Endothelial cell of umbilical vein (primary cell): ENCODE data around the gene MAMSTR. TPM values are rescaled to one million over a fixed set of nuclear protein-coding genes. Genes with fewer than 3 reads are reported as not detected.

ENCODE experiments used
- BruUV-seq: library from RNA; stranded (reverse); fragments of 400-500 nt; replicated peaks from 2 replicates; lab custom pipeline; 2021; lab: Mats Ljungman, UMichigan
- CTCF ChIA-PET: fragments of 300-600, 350-600 bp; sonication (Branson Sonifier 250); formaldehyde crosslinking; loops from one replicate; lab custom pipeline; 2021; ENCODE audit warnings: antibody characterized with exemption, inconsistent platforms; lab: Charles Lee
- POLR2A ChIA-PET: fragments of 300-600, 350-600 bp; sonication (Branson Sonifier 250); formaldehyde crosslinking; loops from one replicate; lab custom pipeline; 2021; ENCODE audit warnings: antibody characterized with exemption, inconsistent platforms; lab: Charles Lee
- DNase-seq: peaks from one replicate; pipeline ENCODE4 v3.0.0-alpha.2; 2011; ENCODE audit warnings: low read depth, low spot score
- FAIRE-seq: peaks from 2 replicates; lab custom pipeline; 2011; peaks lifted over from hg19 to GRCh38; lab: Jason Lieb, UNC
- H2AFZ ChIP-seq: 2 replicates; pipeline ENCODE4 v1.6.0; 2012; ENCODE audit warnings: low read depth, low read length, control low read depth, inconsistent platforms
- H3K27ac ChIP-seq: 2 replicates; pipeline ENCODE4 v1.5.1; 2011; ENCODE audit warnings: low read depth, mild to moderate bottlenecking, control low read depth, low read length, moderate library complexity; ENCODE audit not compliant: insufficient read depth
- H3K27me3 ChIP-seq, 2 experiments: 2 replicates each; pipeline versions ENCODE4 v1.6.0 to v1.6.1; 2011; ENCODE audit warnings: low read length in 2 of 2, mixed read lengths in 1 of 2; ENCODE audit not compliant: control insufficient read depth in 2 of 2, insufficient read depth in 2 of 2
- H3K36me3 ChIP-seq, 2 experiments: 2 replicates in 1 of 2; 3 replicates in 1 of 2; pipeline ENCODE4 v1.5.1; 2011; ENCODE audit warnings: low read length in 2 of 2, mild to moderate bottlenecking in 1 of 2, moderate library complexity in 1 of 2; ENCODE audit not compliant: control insufficient read depth in 2 of 2, insufficient read depth in 2 of 2; ENCODE audit errors: extremely low read depth in 1 of 2
- H3K4me1 ChIP-seq: 3 replicates; pipeline ENCODE4 v1.5.1; 2011; ENCODE audit warnings: mild to moderate bottlenecking, low read length; ENCODE audit not compliant: control insufficient read depth, insufficient read depth; ENCODE audit errors: extremely low read depth
- H3K4me2 ChIP-seq: 2 replicates; pipeline ENCODE4 v1.6.1; 2011; ENCODE audit warnings: low read length, control low read depth, mixed read lengths; ENCODE audit not compliant: insufficient read depth
- H3K4me3 ChIP-seq, 3 experiments: fragments of 200-600 bp in 1 of 3; sonication (generic), shearing (Covaris generic) in 1 of 3; replicated peaks in 1 of 3; 2 replicates each; pipeline ENCODE4 v1.5.1; 2011 to 2016; ENCODE audit warnings: control low read depth in 3 of 3, low read length in 3 of 3, mild to moderate bottlenecking in 2 of 3, inconsistent platforms in 1 of 3, low read depth in 1 of 3, moderate library complexity in 1 of 3; ENCODE audit not compliant: insufficient read depth in 1 of 3
- H3K79me2 ChIP-seq: 2 replicates; pipeline ENCODE4 v1.6.0; 2012; ENCODE audit warnings: low read length, inconsistent platforms; ENCODE audit not compliant: control insufficient read depth, insufficient read depth
- H3K9ac ChIP-seq: replicated peaks from 2 replicates; pipeline ENCODE3; 2011; ENCODE audit warnings: low read length, control low read depth; ENCODE audit not compliant: insufficient read depth; ENCODE audit errors: extremely low read depth
- H3K9me1 ChIP-seq: replicated peaks from 3 replicates; pipeline ENCODE4 v1.6.0; 2011; ENCODE audit warnings: mild to moderate bottlenecking, low read length; ENCODE audit not compliant: control insufficient read depth, insufficient read depth; ENCODE audit errors: extremely low read depth
- H3K9me3 ChIP-seq: replicated peaks from 2 replicates; pipeline ENCODE4 v1.5.1; 2012; ENCODE audit warnings: low read length, inconsistent platforms; ENCODE audit not compliant: control insufficient read depth, insufficient read depth
- H4K20me1 ChIP-seq: replicated peaks from 2 replicates; pipeline ENCODE3; 2011; ENCODE audit warnings: mild to moderate bottlenecking, low read length; ENCODE audit not compliant: control insufficient read depth, insufficient read depth; ENCODE audit errors: extremely low read depth
- CTCF ChIP-seq, 2 donors: IDR thresholded peaks; 1 replicate in 1 of 2; 2 replicates in 1 of 2; pipeline ENCODE4 v1.5.1; 2011; ENCODE audit warnings: low read length in 2 of 2, mild to moderate bottlenecking in 2 of 2, moderate library complexity in 2 of 2, control low read depth in 1 of 2, inconsistent platforms in 1 of 2, low read depth in 1 of 2; ENCODE audit not compliant: insufficient read depth in 1 of 2; ENCODE audit errors: extremely low read depth in 1 of 2
- EZH2 ChIP-seq: IDR thresholded peaks from 2 replicates; pipeline ENCODE4 v1.6.1; 2012; ENCODE audit warnings: borderline replicate concordance, low read depth, mild to moderate bottlenecking, moderate library complexity, low read length, inconsistent platforms; ENCODE audit not compliant: severe bottlenecking
- FOS ChIP-seq: IDR thresholded peaks from 2 replicates; pipeline ENCODE4 v1.6.1; 2011; ENCODE audit warnings: mild to moderate bottlenecking, low read length, moderate library complexity, borderline replicate concordance; ENCODE audit not compliant: insufficient read depth
- GATA2 ChIP-seq: IDR thresholded peaks from 2 replicates; pipeline ENCODE4 v1.7.0; 2011; ENCODE audit warnings: low read depth, mild to moderate bottlenecking, moderate library complexity, mixed read lengths, low read length; ENCODE audit not compliant: insufficient read length, insufficient read depth
- JUN ChIP-seq: IDR thresholded peaks from 2 replicates; pipeline ENCODE4 v1.6.1; 2011; ENCODE audit warnings: borderline replicate concordance, low read depth; ENCODE audit not compliant: insufficient read length, insufficient read depth
- MAX ChIP-seq: IDR thresholded peaks from 2 replicates; pipeline ENCODE4 v1.6.1; 2011; ENCODE audit not compliant: insufficient read depth, insufficient read length
- MYC ChIP-seq: IDR thresholded peaks from one replicate; pipeline ENCODE4 v1.6.1; 2011; ENCODE audit warnings: mild to moderate bottlenecking, low read depth, low read length
- POLR2A ChIP-seq: IDR thresholded peaks from 2 replicates; pipeline ENCODE4 v1.6.1; 2012; ENCODE audit warnings: low read depth, mild to moderate bottlenecking, control low read depth, low read length
- POLR2AphosphoS5 ChIP-seq: IDR thresholded peaks from 2 replicates; pipeline ENCODE4 v1.6.1; 2012; ENCODE audit warnings: low read depth, mild to moderate bottlenecking, control low read depth, low read length, moderate library complexity; ENCODE audit not compliant: insufficient read depth
- dilution Hi-C: fragments of 300-500 bp; cut with MboI; formaldehyde crosslinking; loops from one replicate; pipeline ENCODE4 v1.15.0; 2019; ENCODE audit warnings: low sequenced_read_pairs; ENCODE audit not compliant: extremely low pct_ligation_motif_present
- intact Hi-C: fragments of 100-400 bp; cut with micrococcal nuclease; formaldehyde crosslinking; loops from one replicate; pipeline ENCODE4 v1.10.0; 2022
- polyA plus RNA-seq, 4 experiments: library from polyadenylated mRNA; depleted of rRNA in 3 of 4; stranded (reverse) in 3 of 4; unstranded in 1 of 4; fragments of >200 nt; gene quantifications; 2 replicates each; pipeline versions ENCODE4 v1.2.1 to v1.2.3, GENCODE V29; 2011 to 2012; ENCODE audit warnings: missing spikeins in 1 of 4
- total RNA-seq: library from RNA; stranded (reverse); gene quantifications from 2 replicates; pipeline ENCODE4 v1.2.3, GENCODE V29; 2021

The MAMSTR gene
- total and polyA plus RNA-seq, 2 donors (not counting 3 experiments of a cell fraction or from before 2014, with no cell fraction given): 0.57 to 0.84 TPM

GRCh38 chr19:48716562-48717291 is 2.8 kb downstream of the MAMSTR start:
- Histone ChIP-seq H3K27me3 (no peaks in the 10 kb centered on the region), H3K36me3 (peaks cover 0 to 6% of the 10 kb centered on the region in 2 experiments), H2AFZ (peak overlapping the region; percentile 56), H3K9me1 (no peaks in the 10 kb centered on the region), H3K9ac (no peak overlapping the region), H3K4me2 (no peak overlapping the region), H3K9me3 (no peaks in the 10 kb centered on the region), H3K79me2 (no peaks in the 10 kb centered on the region), H3K4me1 (peaks cover 15% of the 10 kb centered on the region), H3K4me3 (no peak overlapping the region), H4K20me1 (no peaks in the 10 kb centered on the region), H3K27ac (no peak overlapping the region)
- ChIA-PET CTCF (interaction anchor here (0.5 to 3.9 kb wide), 5 partner anchors 10 to 861 kb away, joined by 3 to 29 read pairs (median 3); partner anchors contain the start of gene CA11), POLR2A (interaction anchor here (0.9 kb wide), 1 partner anchor 8 kb away, joined by 8 read pairs; no protein-coding TSS in a partner anchor)
- intact Hi-C loops (no loop called here), dilution Hi-C loops (no loop called here)
- BruUV-seq: no TSS peak
- TF ChIP-seq POLR2A: no peak
- no peak for TF ChIP-seq JUN
- no peak for TF ChIP-seq EZH2
- no peak for TF ChIP-seq MYC
- FAIRE-seq (no peak), DNase-seq (peak; percentile 35)

GRCh38 chr19:48715681-48716171 is 3.8 kb downstream of the MAMSTR start:
- no peak overlapping the region for H3K4me2 ChIP-seq
- no peak overlapping the region for H2AFZ ChIP-seq
- no peaks in the 10 kb centered on the region for H3K79me2 ChIP-seq
- no peaks in the 10 kb centered on the region for H3K9me3 ChIP-seq
- no peaks in the 10 kb centered on the region for H3K9me1 ChIP-seq
- dilution Hi-C loops: no loop called here
- ChIA-PET POLR2A (interaction anchor here (0.9 kb wide), 1 partner anchor 9 kb away, joined by 8 read pairs; no protein-coding TSS in a partner anchor), CTCF (interaction anchor here (0.9 to 3.9 kb wide), 5 partner anchors 9 to 70 kb away, joined by 3 to 29 read pairs (median 4); partner anchors contain the start of gene CA11)
- no peak for DNase-seq
- no peaks in the 10 kb centered on the region for H3K27me3 ChIP-seq
- H3K4me3 ChIP-seq: no peak overlapping the region
- H3K4me1 ChIP-seq: peaks cover 15% of the 10 kb centered on the region
- no peak for FAIRE-seq
- H3K36me3 ChIP-seq: peaks cover 0 to under 1% of the 10 kb centered on the region in 2 experiments
- no TSS peak for BruUV-seq
- intact Hi-C loops: no loop called here
- H3K9ac ChIP-seq: no peak overlapping the region
- no peak overlapping the region for H3K27ac ChIP-seq
- TF ChIP-seq POLR2AphosphoS5 (no peak), JUN (no peak), MYC (no peak), MAX (no peak), POLR2A (no peak), EZH2 (no peak), GATA2 (no peak), CTCF (IDR thresholded peaks at IDR 0.05; ENCODE audit: extremely low read depth in 1 of 2, insufficient read depth in 1 of 2, low read depth in 1 of 2, low read length in 2 of 2) (no peak), FOS (no peak)
- H4K20me1 ChIP-seq: no peaks in the 10 kb centered on the region
